H9 (cell line): ENCODE measurements around the gene FAM131C. TPM values are rescaled to one million over a fixed set of nuclear protein-coding genes. Genes with fewer than 3 reads are reported as not detected.

Experiments
- DNase-seq: peaks from one replicate; pipeline ENCODE4 v3.0.0-alpha.2; 2017
- H2AFZ ChIP-seq: one replicate; pipeline ENCODE4 v1.6.1; 2013; ENCODE audit warnings: mild to moderate bottlenecking, low read length, control low read depth, moderate library complexity
- H2AK5ac ChIP-seq: 2 replicates; pipeline ENCODE4 v1.6.1; 2013; ENCODE audit warnings: low read length, control low read depth, mixed read lengths; ENCODE audit not compliant: insufficient read length
- H2BK120ac ChIP-seq: one replicate; pipeline ENCODE4 v1.6.1; 2013; ENCODE audit warnings: low read depth, mild to moderate bottlenecking, low read length, control low read depth, inconsistent platforms; ENCODE audit not compliant: poor library complexity, severe bottlenecking
- H2BK12ac ChIP-seq: 2 replicates; pipeline ENCODE4 v1.6.1; 2013; ENCODE audit warnings: low read length, control low read depth, mixed read lengths, low read depth; ENCODE audit not compliant: insufficient read length
- H2BK15ac ChIP-seq: 2 replicates; pipeline ENCODE4 v1.6.1; 2013; ENCODE audit warnings: low read depth, low read length, control low read depth
- H2BK20ac ChIP-seq: one replicate; pipeline ENCODE4 v1.6.1; 2013; ENCODE audit warnings: low read depth, mild to moderate bottlenecking, low read length, control low read depth, inconsistent platforms; ENCODE audit not compliant: poor library complexity, severe bottlenecking
- H2BK5ac ChIP-seq: 2 replicates; pipeline ENCODE4 v1.6.1; 2013; ENCODE audit warnings: low read length, control low read depth, mixed read lengths; ENCODE audit not compliant: insufficient read length
- H3K14ac ChIP-seq: 2 replicates; pipeline ENCODE4 v1.6.1; 2013; ENCODE audit warnings: low read length, control low read depth; ENCODE audit not compliant: insufficient read depth
- H3K18ac ChIP-seq: 2 replicates; pipeline ENCODE4 v1.6.1; 2013; ENCODE audit warnings: low read depth, mild to moderate bottlenecking, mixed read lengths, low read length, control low read depth; ENCODE audit not compliant: insufficient read length
- H3K23ac ChIP-seq: 2 replicates; pipeline ENCODE4 v1.6.1; 2013; ENCODE audit warnings: low read length, control low read depth, mixed read lengths, low read depth; ENCODE audit not compliant: insufficient read length
- H3K23me2 ChIP-seq: 2 replicates; pipeline ENCODE4 v1.6.1; 2013; ENCODE audit warnings: low read depth, mild to moderate bottlenecking, mixed read lengths, low read length, control low read depth; ENCODE audit not compliant: insufficient read length, poor library complexity, severe bottlenecking
- H3K27ac ChIP-seq: 2 replicates; pipeline ENCODE4 v1.5.1; 2013; ENCODE audit warnings: low read length, control low read depth, mixed read lengths, low read depth; ENCODE audit not compliant: insufficient read length
- H3K27me3 ChIP-seq: 2 replicates; pipeline ENCODE4 v1.6.1; 2013; ENCODE audit warnings: low read length, control low read depth, inconsistent platforms; ENCODE audit not compliant: insufficient read depth
- H3K4ac ChIP-seq: 2 replicates; pipeline ENCODE4 v1.6.1; 2013; ENCODE audit warnings: low read depth, mild to moderate bottlenecking, control low read depth, inconsistent platforms, low read length, moderate library complexity
- H3K4me1 ChIP-seq: 2 replicates; pipeline ENCODE4 v1.6.1; 2013; ENCODE audit warnings: low read length, control low read depth, inconsistent platforms; ENCODE audit not compliant: insufficient read depth
- H3K4me2 ChIP-seq: 2 replicates; pipeline ENCODE4 v1.6.1; 2013; ENCODE audit warnings: low read length, control low read depth, mixed read lengths; ENCODE audit not compliant: insufficient read length, insufficient read depth
- H3K56ac ChIP-seq: 2 replicates; pipeline ENCODE4 v1.6.1; 2013; ENCODE audit warnings: low read depth, mild to moderate bottlenecking, mixed read lengths, low read length, control low read depth; ENCODE audit not compliant: insufficient read length
- H3K79me1 ChIP-seq: 2 replicates; pipeline ENCODE4 v1.6.1; 2013; ENCODE audit warnings: low read depth, mild to moderate bottlenecking, moderate library complexity, low read length, control low read depth, inconsistent platforms; ENCODE audit not compliant: insufficient read depth, poor library complexity, severe bottlenecking
- H3K79me2 ChIP-seq: 2 replicates; pipeline ENCODE4 v1.6.1; 2013; ENCODE audit warnings: low read length, control low read depth, inconsistent platforms; ENCODE audit not compliant: insufficient read depth
- H3K9ac ChIP-seq: 2 replicates; pipeline ENCODE4 v1.6.1; 2013; ENCODE audit warnings: low read length, control low read depth, mixed read lengths; ENCODE audit not compliant: insufficient read length; ENCODE audit errors: extremely low read depth
- H3K9me3 ChIP-seq: one replicate; pipeline ENCODE4 v1.6.1; 2013; ENCODE audit warnings: low read depth, low read length, inconsistent platforms; ENCODE audit not compliant: control insufficient read depth
- H3T11ph ChIP-seq: one replicate; pipeline ENCODE4 v1.6.1; 2013; ENCODE audit warnings: mild to moderate bottlenecking, low read length, control low read depth, inconsistent platforms
- H4K20me1 ChIP-seq: one replicate; pipeline ENCODE4 v1.6.1; 2013; ENCODE audit not compliant: control insufficient read depth, insufficient read length, insufficient read depth
- H4K5ac ChIP-seq: 2 replicates; pipeline ENCODE4 v1.6.1; 2013; ENCODE audit warnings: low read depth, mild to moderate bottlenecking, mixed read lengths, low read length, control low read depth; ENCODE audit not compliant: insufficient read length
- H4K8ac ChIP-seq: replicated peaks from 2 replicates; pipeline ENCODE4 v1.6.1; 2013; ENCODE audit warnings: low read length, control low read depth, mixed read lengths, low read depth; ENCODE audit not compliant: insufficient read length
- H4K91ac ChIP-seq: 2 replicates; pipeline ENCODE4 v1.6.1; 2013; ENCODE audit warnings: low read depth, mild to moderate bottlenecking, moderate library complexity, mixed read lengths, low read length, control low read depth; ENCODE audit not compliant: insufficient read length
- H3K27ac Mint-ChIP-seq, 3 experiments: 2 replicates in 2 of 3; 3 replicates in 1 of 3; pipeline ENCODE4 v1.8.0; 2020 to 2021; ENCODE audit warnings: mixed read lengths in 3 of 3, mild to moderate bottlenecking in 1 of 3, moderate library complexity in 1 of 3
- H3K27me3 Mint-ChIP-seq: 2 replicates; pipeline ENCODE4 v1.8.0; 2021; ENCODE audit warnings: low read depth, mild to moderate bottlenecking, moderate library complexity, mixed read lengths
- H3K36me3 Mint-ChIP-seq, 3 experiments: 2 replicates in 2 of 3; 3 replicates in 1 of 3; pipeline ENCODE4 v1.8.0; 2020 to 2021; ENCODE audit warnings: low read depth in 3 of 3, mixed read lengths in 3 of 3; ENCODE audit not compliant: insufficient read depth in 1 of 3
- H3K4me1 Mint-ChIP-seq, 2 experiments: 2 replicates each; pipeline ENCODE4 v1.8.0; 2020; ENCODE audit warnings: mixed read lengths in 2 of 2
- H3K4me3 Mint-ChIP-seq, 2 experiments: 2 replicates in 1 of 2; 3 replicates in 1 of 2; pipeline ENCODE4 v1.8.0; 2020 to 2021; ENCODE audit warnings: mild to moderate bottlenecking in 2 of 2, mixed read lengths in 2 of 2, moderate library complexity in 1 of 2
- H3K9me3 Mint-ChIP-seq, 2 experiments: 2 replicates in 1 of 2; 3 replicates in 1 of 2; pipeline ENCODE4 v1.8.0; 2020; ENCODE audit warnings: mild to moderate bottlenecking in 2 of 2, mixed read lengths in 2 of 2, moderate library complexity in 1 of 2
- CTCF ChIP-seq: fragments of 200-600 bp; sonication (generic); conservative IDR thresholded peaks from 3 replicates; pipeline ENCODE4 v1.8.0; 2021; ENCODE audit warnings: antibody characterized with exemption, mild to moderate bottlenecking
- WGBS: extraction: QIAGEN DNeasy Blood & Tissue Kit; methylation state at CpG from one replicate; pipeline ENCODE4 v1.1.7; 2013; ENCODE audit warnings: missing lambda C conversion rate, low lambda C conversion rate, mixed read lengths; ENCODE audit not compliant: insufficient read length; ENCODE audit errors: extremely low coverage; 5-methylcytosine and 5-hydroxymethylcytosine counted together
- total RNA-seq: library from RNA; stranded (reverse); gene quantifications from 2 replicates; pipeline ENCODE4 v1.2.1, GENCODE V29; 2021

Gene FAM131C
- total RNA-seq, 1 experiment from 2014 or later = 0.61 TPM

- no peak overlapping the region for H2BK12ac ChIP-seq
- peaks cover 10 to 26% of the 10 kb centered on the region in 2 experiments for H3K4me1 Mint-ChIP-seq
Observed at GRCh38 chr1:16046842-16047241, 26.6 kb downstream of the FAM131C start.

More at GRCh38 chr1:16046842-16047241, 26.6 kb downstream of the FAM131C start:
- Mint-ChIP-seq H3K36me3 (no peaks in the 10 kb centered on the region), H3K4me3 (no peak overlapping the region; a peak in 1 of 5 replicates), H3K27me3 (peaks cover 26% of the 10 kb centered on the region), H3K9me3 (no peaks in the 10 kb centered on the region), H3K27ac (no peak overlapping the region; a peak in 1 of 7 replicates)
- DNase-seq = no peak
- no peak overlapping the region for H2AFZ ChIP-seq
- no peaks in the 10 kb centered on the region for H3K23me2 ChIP-seq
- no peak overlapping the region for H4K91ac ChIP-seq
- H4K20me1 ChIP-seq = no peaks in the 10 kb centered on the region
- no peaks in the 10 kb centered on the region; the same call in 1 of the 2 replicates for H3K4me1 ChIP-seq
- no peak for TF ChIP-seq CTCF
- no peak overlapping the region for H3K27ac ChIP-seq
- H2BK5ac ChIP-seq = no peak overlapping the region
- WGBS = no CpG with 5 or more reads among the region's 7 CpGs
- H3K4ac ChIP-seq = no peak overlapping the region
- H2BK15ac ChIP-seq = no peak overlapping the region
- no peak overlapping the region for H3K14ac ChIP-seq
- H2BK20ac ChIP-seq = no peak overlapping the region
- H4K8ac ChIP-seq = no peak overlapping the region
- H3K9me3 ChIP-seq = no peaks in the 10 kb centered on the region
- H4K5ac ChIP-seq = no peak overlapping the region
- H3T11ph ChIP-seq = no peak overlapping the region
- H3K23ac ChIP-seq = no peak overlapping the region
- H3K27me3 ChIP-seq = no peaks in the 10 kb centered on the region
- H3K4me2 ChIP-seq = no peak overlapping the region
- no peaks in the 10 kb centered on the region for H3K79me2 ChIP-seq
- no peak overlapping the region for H2AK5ac ChIP-seq
- H3K18ac ChIP-seq = no peak overlapping the region
- H3K79me1 ChIP-seq = no peaks in the 10 kb centered on the region
- no peak overlapping the region for H3K56ac ChIP-seq
- no peak overlapping the region for H2BK120ac ChIP-seq
- H3K9ac ChIP-seq = no peak overlapping the region
